Left kidney (tissue), 8 donors: ENCODE data around the gene SRSF9. TPM values are rescaled to one million over a fixed set of nuclear protein-coding genes. Genes with fewer than 3 reads are reported as not detected.
"Not testable (repeated sequence)": the region's sequence is repeated elsewhere in the genome, so short reads cannot be mapped to it uniquely, and the experiment has no call there.

ENCODE experiments used
- DNase-seq: peaks from one replicate; pipeline ENCODE4 v3.0.0-alpha.2; 2013
- long read RNA-seq, 8 donors: transcript quantifications; one replicate each; lab custom pipeline, GENCODE V29; 2026
- polyA plus RNA-seq: library from polyadenylated mRNA; unstranded; fragments of 120-200 nt; gene quantifications from one replicate; pipeline ENCODE4 v1.2.1, GENCODE V29; 2013; ENCODE audit not compliant: insufficient read length

The SRSF9 gene, protein sequence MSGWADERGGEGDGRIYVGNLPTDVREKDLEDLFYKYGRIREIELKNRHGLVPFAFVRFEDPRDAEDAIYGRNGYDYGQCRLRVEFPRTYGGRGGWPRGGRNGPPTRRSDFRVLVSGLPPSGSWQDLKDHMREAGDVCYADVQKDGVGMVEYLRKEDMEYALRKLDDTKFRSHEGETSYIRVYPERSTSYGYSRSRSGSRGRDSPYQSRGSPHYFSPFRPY
- 222 TPM for polyA plus RNA-seq
- long read RNA-seq, donor 1, transcript SRSF9-203 (1 exons, 1,704 nt): minor isoform, 151 of 472 reads
- long read RNA-seq, donor 1, transcript SRSF9-202 (2 exons, 946 nt): minor isoform, 7 of 472 reads
- long read RNA-seq, donor 1, transcript SRSF9-201 (4 exons, 1,201 nt): major isoform, 206 of 472 reads
- long read RNA-seq, donor 1, transcript SRSF9-204 (2 exons, 1,446 nt): minor isoform, 66 of 472 reads
- long read RNA-seq, donor 1, partial matches to known transcripts: 40 of 472 reads
- long read RNA-seq, donor 1, other reads (novel, unspliced or antisense): 0 of 472 reads
- long read RNA-seq, donor 2, transcript SRSF9-202 (2 exons, 946 nt): minor isoform, 18 of 334 reads
- long read RNA-seq, donor 2, transcript SRSF9-201 (4 exons, 1,201 nt): major isoform, 141 of 334 reads
- long read RNA-seq, donor 2, transcript SRSF9-204 (2 exons, 1,446 nt): minor isoform, 60 of 334 reads
- long read RNA-seq, donor 2, transcript SRSF9-203 (1 exons, 1,704 nt): minor isoform, 99 of 334 reads
- long read RNA-seq, donor 2, partial matches to known transcripts: 16 of 334 reads
- long read RNA-seq, donor 2, other reads (novel, unspliced or antisense): 0 of 334 reads
- long read RNA-seq, donor 3, transcript SRSF9-202 (2 exons, 946 nt): minor isoform, 11 of 327 reads
- long read RNA-seq, donor 3, transcript SRSF9-204 (2 exons, 1,446 nt): minor isoform, 76 of 327 reads
- long read RNA-seq, donor 3, transcript SRSF9-201 (4 exons, 1,201 nt): major isoform, 109 of 327 reads
- long read RNA-seq, donor 3, transcript SRSF9-203 (1 exons, 1,704 nt): minor isoform, 96 of 327 reads
- long read RNA-seq, donor 3, partial matches to known transcripts: 35 of 327 reads
- long read RNA-seq, donor 3, other reads (novel, unspliced or antisense): 0 of 327 reads
- long read RNA-seq, donor 4, transcript SRSF9-203 (1 exons, 1,704 nt): major isoform, 50 of 84 reads
- long read RNA-seq, donor 4, transcript SRSF9-204 (2 exons, 1,446 nt): minor isoform, 13 of 84 reads
- long read RNA-seq, donor 4, transcript SRSF9-201 (4 exons, 1,201 nt): minor isoform, 18 of 84 reads
- long read RNA-seq, donor 4, partial matches to known transcripts: 0 of 84 reads
- long read RNA-seq, donor 4, other reads (novel, unspliced or antisense): 0 of 84 reads
- long read RNA-seq, donor 5, transcript SRSF9-201 (4 exons, 1,201 nt): major isoform, 307 of 615 reads
- long read RNA-seq, donor 5, transcript SRSF9-202 (2 exons, 946 nt): minor isoform, 13 of 615 reads
- long read RNA-seq, donor 5, transcript SRSF9-203 (1 exons, 1,704 nt): minor isoform, 138 of 615 reads
- long read RNA-seq, donor 5, transcript SRSF9-204 (2 exons, 1,446 nt): minor isoform, 96 of 615 reads
- long read RNA-seq, donor 5, partial matches to known transcripts: 56 of 615 reads
- long read RNA-seq, donor 5, other reads (novel, unspliced or antisense): 5 of 615 reads
- long read RNA-seq, donor 6, transcript SRSF9-203 (1 exons, 1,704 nt): minor isoform, 109 of 443 reads
- long read RNA-seq, donor 6, transcript SRSF9-202 (2 exons, 946 nt): minor isoform, 12 of 443 reads
- long read RNA-seq, donor 6, transcript SRSF9-201 (4 exons, 1,201 nt): major isoform, 191 of 443 reads
- long read RNA-seq, donor 6, transcript SRSF9-204 (2 exons, 1,446 nt): minor isoform, 75 of 443 reads
- long read RNA-seq, donor 6, partial matches to known transcripts: 44 of 443 reads
- long read RNA-seq, donor 6, other reads (novel, unspliced or antisense): 12 of 443 reads
- long read RNA-seq, donor 7, transcript SRSF9-201 (4 exons, 1,201 nt): major isoform, 191 of 460 reads
- long read RNA-seq, donor 7, transcript SRSF9-202 (2 exons, 946 nt): minor isoform, 7 of 460 reads
- long read RNA-seq, donor 7, transcript SRSF9-204 (2 exons, 1,446 nt): minor isoform, 70 of 460 reads
- long read RNA-seq, donor 7, transcript SRSF9-203 (1 exons, 1,704 nt): minor isoform, 147 of 460 reads
- long read RNA-seq, donor 7, partial matches to known transcripts: 39 of 460 reads
- long read RNA-seq, donor 7, other reads (novel, unspliced or antisense): 6 of 460 reads
- long read RNA-seq, donor 8, transcript SRSF9-204 (2 exons, 1,446 nt): minor isoform, 20 of 173 reads
- long read RNA-seq, donor 8, transcript SRSF9-201 (4 exons, 1,201 nt): major isoform, 71 of 173 reads
- long read RNA-seq, donor 8, transcript SRSF9-203 (1 exons, 1,704 nt): minor isoform, 68 of 173 reads
- long read RNA-seq, donor 8, partial matches to known transcripts: 12 of 173 reads
- long read RNA-seq, donor 8, other reads (novel, unspliced or antisense): 0 of 173 reads

DNA sequence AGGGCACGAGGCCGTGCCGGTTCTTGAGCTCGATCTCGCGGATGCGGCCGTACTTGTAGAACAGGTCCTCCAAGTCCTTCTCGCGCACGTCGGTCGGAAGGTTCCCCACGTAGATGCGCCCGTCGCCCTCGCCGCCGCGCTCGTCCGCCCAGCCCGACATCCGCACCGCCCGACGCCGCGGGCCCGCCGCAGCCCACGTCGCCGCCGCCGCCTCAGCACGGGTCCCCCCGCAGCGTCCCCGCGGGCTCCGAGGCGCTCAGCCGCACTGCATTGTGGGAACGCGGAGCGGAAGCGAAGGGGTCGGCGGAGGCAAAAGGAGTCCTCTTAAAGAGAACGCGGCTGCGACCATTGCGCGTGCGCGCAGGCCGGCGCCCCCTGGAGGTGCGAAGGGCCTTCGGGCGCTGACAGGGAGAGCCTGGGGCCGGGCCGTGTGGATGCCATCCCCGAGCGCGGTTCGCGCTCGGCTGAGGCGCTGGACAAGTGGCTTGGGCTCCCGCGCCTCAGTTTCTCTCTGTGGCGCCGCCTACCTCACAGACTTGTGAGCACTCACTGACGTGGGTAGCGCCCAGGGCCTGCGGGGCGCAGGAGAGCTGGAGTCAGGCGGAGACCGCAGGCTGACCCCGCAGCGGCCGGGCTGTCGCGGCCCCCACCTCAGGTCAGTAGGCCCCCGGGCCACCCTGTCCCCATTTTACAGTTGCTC is at the start of gene SRSF9:
Gene SRSF9 (minus strand): TSS at position 299 of the 700 bp plus-strand sequence. CDS start 139 bp downstream, at position 160.
- DNase-seq: peak; percentile 96

DNA sequence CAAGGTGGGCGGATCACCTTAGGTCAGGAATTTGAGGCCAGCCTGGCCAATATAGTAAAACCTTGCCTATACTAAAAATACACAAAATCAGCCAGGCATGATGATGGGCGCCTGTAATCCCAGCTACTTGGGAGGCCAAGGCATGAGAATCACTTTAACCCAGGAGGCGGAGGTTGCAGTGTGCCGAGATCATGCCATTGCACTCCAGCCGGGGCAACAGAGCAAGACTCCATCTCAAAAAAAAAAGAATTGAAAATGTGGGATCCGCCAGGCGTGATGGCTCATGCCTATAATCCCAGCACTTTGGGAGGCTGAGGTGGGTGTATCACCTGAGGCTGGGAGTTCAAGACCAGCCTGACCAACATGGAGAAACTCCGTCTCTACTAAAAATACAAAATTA is 49.8 kb upstream of the SRSF9 start:
- not testable (repeated sequence) for DNase-seq

DNA sequence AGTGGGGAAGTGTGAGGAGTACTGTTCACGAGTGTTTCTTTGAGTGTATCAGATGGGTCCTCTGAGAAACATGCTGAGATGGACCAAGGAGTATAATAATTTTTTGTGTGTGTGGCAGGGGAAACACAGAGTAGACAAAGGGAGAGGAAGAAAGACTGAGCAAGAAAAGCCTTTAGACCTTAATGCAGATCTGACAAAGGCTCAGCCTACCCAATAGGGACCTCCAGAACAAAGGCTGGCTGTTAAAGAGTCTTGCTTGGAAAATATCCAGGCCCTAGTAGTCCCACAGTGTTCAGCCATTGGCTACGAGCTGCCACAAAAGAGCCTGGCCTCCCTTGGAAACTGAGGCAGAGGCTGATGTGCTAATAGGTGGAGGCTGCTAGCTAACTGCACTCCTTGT is 45.9 kb upstream of the SRSF9 start:
- no peak for DNase-seq

DNA sequence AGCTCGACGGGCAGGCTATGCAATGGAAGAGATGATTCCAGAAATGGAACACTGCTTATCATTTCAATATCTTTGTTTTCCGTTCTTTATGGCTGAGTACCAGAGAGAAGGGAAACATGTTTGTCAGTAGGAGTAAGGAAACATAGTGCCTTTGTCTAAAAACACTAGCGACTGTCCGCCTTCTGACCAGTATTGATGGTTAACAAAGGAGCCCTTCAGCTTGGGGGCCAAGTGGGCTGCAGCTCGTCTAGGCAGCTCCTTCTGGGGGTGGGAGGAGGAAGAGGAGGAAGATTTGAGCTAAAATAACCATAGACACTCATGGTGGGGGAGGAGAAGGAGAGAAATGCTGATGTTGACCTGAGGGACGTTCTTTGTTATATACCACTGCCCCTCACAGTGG is 44.5 kb upstream of the SRSF9 start:
- DNase-seq: no peak

DNA sequence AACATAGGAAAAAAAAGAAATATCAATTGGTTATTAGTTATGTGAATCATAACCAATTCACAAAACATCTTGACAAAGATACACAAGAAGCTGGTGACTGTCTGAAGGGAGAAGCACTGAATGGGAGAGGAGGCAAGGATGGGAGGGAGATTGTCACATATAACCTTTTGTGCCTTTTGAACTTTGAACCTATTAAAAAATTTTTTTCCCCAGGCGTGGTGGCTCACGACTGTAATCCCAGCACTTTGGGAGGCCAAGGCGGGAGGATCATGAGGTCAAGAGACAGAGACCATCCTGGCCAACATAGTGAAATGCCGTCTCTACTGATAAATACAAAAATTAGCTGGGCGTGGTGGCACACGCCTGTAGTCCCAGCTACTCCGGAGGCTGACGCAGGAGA is 39.0 kb upstream of the SRSF9 start:
- DNase-seq: no peak

DNA sequence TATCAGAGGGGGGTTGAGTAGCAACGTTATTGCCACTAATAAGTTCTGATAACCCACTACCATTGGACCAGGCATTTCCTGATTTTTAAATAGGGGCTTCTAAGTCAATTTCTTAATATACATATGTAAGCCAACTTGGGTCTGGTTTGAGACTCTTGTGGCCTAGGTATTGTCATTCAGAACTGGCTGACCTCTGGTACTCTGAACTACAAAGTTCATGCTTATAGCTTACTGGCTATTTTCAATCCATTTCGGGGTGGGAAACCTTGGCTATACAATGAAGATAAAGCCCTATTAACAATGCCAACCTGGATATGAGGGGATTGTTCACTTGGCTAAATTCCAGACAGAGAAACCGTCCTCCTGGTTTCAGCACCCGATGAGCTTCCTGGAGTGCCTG is 35.0 kb upstream of the SRSF9 start:
- no peak for DNase-seq

DNA sequence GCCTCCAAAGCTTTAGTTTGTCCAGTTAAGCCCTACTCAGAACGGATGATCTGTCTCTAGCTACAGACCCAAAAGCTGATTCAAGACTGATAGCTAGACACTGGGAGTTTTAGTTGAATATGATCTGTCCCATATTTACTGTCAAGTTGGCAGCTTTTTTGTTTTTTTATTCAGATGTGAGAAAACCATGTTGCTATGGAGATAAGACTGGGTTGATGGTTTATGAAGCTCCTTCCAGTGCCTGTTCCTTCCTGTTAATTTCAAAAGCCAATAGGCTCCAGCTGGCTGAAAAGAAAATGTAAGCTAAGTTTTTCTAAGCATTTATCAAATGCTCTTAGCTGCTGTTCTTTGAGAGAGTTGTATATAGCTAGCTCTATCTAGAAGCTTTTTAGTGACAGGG is 31.0 kb upstream of the SRSF9 start:
- no peak for DNase-seq

DNA sequence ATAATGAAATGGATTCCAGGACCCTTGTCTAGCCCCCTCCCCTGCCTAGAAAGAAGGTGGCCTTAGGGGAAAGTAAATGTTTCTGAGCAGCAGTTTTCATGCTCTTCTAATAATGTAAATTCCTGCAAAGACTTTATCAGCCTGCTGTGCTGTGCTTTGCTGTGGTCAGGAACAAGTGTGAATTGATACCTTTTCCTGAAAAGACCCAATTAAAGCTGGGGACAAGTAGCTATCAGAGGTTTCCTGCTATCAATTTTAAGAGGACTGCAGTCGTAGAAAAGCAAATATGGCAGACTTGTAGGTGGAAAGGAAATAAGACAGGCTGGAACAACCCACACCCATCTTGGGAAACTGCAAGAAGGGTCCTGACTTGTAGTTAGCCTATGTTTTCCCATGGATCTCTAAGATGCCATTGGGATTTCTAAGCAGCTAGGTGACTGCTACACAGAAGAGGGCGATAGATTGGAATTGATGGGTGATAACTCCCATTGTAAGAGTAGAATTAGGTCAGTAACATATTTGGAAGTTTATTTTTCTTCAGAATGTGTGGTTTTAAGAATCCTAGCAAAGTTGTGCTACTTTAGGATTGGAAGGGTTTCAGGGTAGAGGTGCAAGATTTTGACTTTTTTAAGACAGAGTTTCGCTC is 29.4 kb upstream of the SRSF9 start:
- no peak for DNase-seq

DNA sequence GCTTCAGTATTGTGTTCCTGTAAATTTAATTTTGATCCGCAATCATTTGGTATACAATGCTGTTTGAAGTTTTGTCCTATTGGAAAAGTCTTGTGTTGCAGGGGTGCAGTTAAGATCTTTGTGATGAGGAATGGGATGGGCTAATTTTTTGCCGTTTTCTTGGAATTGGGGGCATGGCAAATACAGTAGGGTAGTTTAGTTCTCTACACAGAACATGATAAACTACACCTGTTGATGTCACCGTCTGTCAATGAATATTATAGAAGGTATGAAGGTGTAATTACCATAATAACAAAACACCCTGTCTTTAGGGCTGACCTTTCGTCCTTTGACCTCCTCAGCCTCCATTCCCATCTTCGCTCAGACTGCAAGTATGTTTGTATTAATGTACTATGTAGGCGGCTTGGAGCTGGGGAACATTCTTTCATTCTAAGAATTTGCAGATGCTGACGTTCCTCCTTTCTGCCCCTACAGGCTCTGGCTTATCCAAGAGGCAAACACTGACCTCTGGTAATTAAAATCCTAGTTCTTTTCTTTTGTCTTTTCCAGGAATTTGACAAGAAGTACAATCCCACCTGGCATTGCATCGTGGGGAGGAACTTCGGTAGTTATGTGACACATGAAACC is 28.1 kb upstream of the SRSF9 start:
- DNase-seq: no peak

DNA sequence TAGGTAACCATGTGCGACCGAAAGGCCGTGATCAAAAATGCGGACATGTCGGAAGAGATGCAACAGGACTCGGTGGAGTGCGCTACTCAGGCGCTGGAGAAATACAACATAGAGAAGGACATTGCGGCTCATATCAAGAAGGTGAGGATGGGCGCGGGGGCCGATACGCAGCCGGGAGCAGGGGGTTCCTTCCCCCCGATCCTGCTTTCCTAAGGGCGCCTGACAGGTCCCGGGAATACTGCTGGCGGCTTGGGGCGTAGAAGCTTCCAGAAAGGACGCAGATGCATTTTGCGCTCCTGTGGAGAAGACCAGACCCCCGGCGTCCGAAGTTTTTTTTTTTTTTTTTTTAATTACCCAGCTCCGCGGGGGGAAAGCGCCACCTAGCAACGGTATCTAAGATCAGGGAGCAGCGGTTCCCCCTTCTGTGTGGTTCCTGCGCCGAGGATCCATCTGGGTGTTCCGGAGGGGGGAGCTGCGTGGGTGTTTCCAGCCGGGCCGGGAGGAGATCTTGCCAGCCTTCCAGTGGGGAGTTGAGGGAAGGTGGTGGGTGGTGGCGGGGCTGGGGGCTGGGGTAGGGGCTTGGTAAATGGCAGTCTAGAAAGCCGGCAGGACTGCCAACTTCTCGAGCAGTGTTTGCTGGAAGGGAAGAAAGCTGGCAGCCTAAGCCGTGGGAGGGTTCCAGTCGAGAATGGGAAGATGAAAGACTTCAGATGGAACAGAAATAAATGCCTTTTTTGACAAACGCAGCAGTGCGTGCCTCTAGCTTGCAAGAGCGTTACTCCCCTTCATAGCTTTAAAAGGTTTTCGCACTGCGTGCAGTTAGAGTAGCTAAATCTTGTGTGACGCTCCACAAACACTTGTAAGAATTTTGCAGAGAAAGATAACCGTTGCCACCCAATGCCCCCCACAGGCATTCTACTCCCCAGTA is 27.1 kb upstream of the SRSF9 start:
- peak; percentile 52 for DNase-seq

DNA sequence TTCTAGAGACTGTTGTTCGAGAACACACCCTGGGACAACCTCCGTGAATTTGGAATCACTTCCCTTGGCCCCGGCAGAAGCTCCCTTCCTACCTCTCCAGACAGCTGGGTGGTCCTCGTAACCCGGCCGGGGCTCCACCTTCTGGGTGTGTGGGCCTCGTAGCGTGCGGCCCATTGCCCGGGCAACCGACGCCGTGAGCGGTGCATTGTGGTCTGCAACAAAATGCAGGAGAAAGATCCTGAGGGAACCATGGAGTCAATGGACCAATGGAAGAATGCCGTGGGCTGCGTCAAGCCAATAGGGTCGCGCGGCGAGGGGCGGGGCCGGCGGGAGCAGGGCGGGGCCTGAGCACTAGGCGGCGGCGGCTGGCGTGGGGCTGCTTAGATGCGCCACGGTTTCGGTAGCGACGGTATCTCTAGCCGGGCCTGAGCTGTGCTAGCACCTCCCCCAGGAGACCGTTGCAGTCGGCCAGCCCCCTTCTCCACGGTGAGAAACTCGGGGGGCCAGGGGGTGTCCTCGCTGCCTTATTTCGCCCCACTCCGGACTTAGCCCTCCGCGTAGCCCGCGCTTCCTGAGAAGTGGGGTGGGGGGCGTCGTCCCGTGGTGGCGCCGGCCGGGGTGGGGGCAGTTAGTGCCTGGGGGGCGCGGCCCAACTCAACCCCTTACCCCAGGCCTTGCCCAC is 26.3 kb upstream of the SRSF9 start, which contains the start of gene DYNLL1:
Gene DYNLL1 (plus strand): TSS at position 383 of the 682 bp plus-strand sequence. CDS start 309 bp downstream, outside the sequence.
- DNase-seq: peak; percentile 98

DNA sequence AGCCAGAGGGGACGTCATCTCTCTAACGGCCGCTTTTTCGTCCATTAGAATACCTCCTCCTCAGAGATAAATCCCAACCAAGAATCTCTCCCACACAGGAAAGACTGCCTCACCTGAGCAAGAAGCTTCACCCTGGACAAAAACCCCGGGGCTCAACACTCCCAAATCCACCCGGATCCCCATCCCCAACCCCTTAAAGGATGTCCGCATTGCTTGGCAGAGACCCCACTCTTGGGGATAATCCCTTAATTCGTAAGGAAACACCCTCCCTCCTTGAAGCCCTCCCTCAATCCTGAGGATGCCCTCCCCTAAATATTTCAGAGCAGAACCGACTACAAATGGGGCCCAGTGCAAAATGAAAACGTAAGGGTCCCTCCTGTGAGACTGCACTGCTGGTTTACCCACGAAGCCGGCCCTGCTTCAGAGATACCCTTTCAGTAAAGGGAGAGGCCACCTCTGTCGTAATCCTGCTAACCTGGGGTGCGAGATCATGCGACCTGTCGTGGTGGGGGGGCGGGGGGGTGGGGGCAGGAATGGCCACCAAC is 25.7 kb upstream of the SRSF9 start:
- no peak for DNase-seq

DNA sequence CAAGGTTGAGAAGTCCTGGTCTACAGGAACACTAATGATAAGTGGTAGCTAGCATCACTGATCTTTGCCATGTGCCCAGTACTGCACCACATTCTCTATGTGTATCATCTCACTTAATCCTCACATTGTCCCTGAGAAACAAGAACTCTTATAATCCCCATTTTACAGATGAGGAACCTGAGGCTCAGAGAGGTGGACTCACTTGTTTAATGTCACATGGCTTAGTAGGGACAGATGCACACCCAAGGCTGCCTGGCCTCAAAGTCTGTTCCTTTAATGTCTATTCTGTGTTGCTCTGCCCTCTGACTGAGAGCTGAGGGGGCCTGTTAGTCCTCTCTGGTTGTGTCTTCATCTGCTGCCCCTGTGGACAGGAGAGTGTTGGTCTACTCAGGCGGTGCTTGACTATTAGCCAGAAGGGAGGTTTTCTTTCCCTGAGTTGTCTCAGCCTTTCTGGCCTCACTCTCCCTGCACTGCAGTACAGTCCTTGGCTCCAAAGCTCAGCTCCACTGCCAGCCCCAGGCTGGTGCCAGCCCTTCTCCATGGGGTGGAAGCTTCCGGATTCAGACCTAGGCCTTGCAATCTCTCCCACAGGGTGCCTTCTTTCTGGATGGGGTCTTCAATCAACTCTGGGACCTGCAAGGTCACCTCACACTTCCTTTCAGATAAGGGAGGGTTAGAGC is 21.4 kb upstream of the SRSF9 start:
- DNase-seq: no peak

DNA sequence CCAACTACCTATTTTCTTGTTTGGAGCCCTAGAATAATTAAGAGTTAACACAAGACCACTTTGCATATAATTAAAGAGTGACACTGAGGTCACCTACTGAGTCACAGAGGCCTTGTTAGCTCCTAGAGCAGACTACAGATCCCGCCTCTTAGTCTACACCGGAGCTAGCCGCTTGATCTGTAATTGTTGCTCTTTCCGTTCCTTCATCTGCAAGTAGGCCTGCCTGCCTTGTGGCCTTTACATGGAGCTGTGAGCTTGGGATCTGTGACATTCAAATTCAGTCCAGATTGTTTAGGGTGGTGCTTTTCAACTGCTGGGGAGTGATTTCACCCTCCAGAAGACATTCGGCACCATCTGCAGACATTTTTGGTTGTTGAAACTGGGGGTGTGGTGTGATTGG is 20.8 kb upstream of the SRSF9 start:
- no peak for DNase-seq

DNA sequence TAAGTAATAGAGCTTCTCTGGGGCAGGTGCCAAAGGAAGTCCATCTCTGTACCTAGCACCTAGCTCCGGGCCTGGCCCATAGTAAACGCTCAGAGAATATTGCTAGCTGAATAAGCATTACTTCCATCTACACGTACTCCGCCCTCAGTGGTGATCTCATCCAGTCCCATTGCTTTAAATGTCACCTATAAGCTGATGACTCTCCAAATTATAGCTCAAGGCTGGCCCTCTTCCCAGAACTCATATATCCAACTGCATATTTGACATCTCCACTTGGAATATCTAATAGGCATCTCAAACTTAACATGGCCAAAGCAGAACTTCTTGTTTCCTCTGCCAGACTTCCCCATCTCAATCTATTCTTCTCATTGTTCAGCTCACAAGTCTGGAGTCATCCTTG is 19.5 kb upstream of the SRSF9 start:
- no peak for DNase-seq
